ENCODE data around the gene DHX40. TPM values are rescaled to one million over a fixed set of nuclear protein-coding genes. Genes with fewer than 3 reads are reported as not detected.

The DHX40 gene
- 51.0 and 52.2 TPM in 2 replicates for total RNA-seq

GRCh38 chr17:59565171-59565958 lies at the start of gene DHX40:
Gene DHX40, plus strand, starts transcription at chr17:59565610. Its CDS starts 62 bp downstream, at chr17:59565672.

GRCh38 chr17:59619298-59620063 lies 54.1 kb downstream of the DHX40 start, which contains the start of gene CLTC:
Gene CLTC, plus strand, starts transcription at chr17:59619895. Its CDS starts 237 bp downstream, at chr17:59620132.

Small RNA genes within 50 kb of the gene (small RNA-seq; reads per million reads assigned to genes)
- gene RNU4-13P: not detected

Other genes with a start within 250 kb of the DHX40 start
- 73.8 and 91.6 TPM in 2 replicates for gene YPEL2, start 234.0 kb upstream of the DHX40 start, total RNA-seq
- gene CLTC, start 54.3 kb downstream of the DHX40 start, total RNA-seq: 405 and 581 TPM in 2 replicates
- 20.3 and 26.4 TPM in 2 replicates for gene PTRH2, start 141.8 kb downstream of the DHX40 start, total RNA-seq
- gene VMP1, start 142.0 kb downstream of the DHX40 start, total RNA-seq: 267 and 277 TPM in 2 replicates